Skeletal muscle cell (primary cell): ENCODE results near the gene FAM217A.

Experiments used
- DNase-seq: peaks from one replicate; pipeline ENCODE4 v3.0.0-alpha.2; 2010; ENCODE audit warnings: low read depth
- H3K4me3 ChIP-seq: 2 replicates; pipeline ENCODE4 v1.5.1; 2011; ENCODE audit warnings: low read depth, mild to moderate bottlenecking, control low read depth, low read length, moderate library complexity

Gene FAM217A

DNA sequence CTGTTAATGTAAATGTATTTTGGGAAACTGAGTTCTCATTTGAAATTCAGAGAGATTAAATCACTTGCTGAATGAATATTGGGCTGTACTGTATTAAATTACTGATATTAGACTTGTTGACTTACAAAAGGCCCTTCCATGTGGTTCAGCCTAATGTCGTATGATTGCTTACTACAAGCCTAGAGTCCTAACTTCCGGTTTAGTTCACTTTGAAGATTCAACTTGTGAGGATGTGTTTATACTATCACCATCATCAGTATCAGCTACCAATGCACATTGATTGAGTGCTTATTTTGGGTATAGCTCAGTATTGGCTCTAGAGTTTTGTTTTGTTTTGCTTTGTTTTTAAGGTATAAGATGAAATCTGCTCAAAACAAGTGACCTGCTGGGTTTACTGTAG lies 48.3 kb downstream of the FAM217A start:
- no peak overlapping the region for H3K4me3 ChIP-seq
- DNase-seq: no peak

DNA sequence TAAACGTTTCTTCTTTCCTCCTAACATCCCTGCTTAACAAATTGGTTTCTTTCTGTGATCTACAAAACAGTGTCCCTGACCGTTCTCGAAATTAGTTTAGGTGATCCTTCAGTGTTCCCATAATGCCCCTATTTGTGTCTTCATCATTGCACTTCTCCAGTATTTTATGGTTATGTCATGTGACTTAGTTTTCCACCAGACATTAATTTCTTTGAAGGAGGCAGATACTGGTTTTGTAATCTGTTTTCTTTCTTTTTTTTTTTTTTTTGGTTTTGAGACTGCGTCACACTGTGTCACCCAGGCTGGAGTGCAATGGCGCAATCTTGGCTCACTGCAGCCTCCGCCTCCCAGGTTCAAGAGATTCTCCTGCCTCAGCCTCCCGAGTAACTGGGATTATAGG lies 49.2 kb downstream of the FAM217A start:
- DNase-seq: no peak
- no peak overlapping the region for H3K4me3 ChIP-seq

DNA sequence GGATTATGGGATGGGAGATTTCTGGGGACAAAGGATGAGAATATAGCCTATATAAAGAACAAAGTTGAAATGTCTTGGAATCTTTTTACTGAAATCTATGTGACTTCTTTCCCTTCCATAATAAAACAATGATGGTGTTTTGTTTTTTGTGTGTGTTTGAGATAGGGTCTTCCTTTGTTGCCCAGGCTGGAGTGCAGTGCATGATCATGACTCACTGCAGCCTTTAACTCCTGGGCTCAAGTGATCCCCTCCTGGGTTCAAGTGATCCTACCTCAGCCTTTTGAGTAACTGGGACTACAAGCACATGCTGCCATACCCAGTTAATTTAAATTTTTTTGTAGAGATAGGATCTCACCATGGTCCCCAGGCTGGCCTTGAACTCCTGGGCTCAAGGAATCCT lies 50.9 kb downstream of the FAM217A start:
- DNase-seq: no peak
- H3K4me3 ChIP-seq: no peak overlapping the region

DNA sequence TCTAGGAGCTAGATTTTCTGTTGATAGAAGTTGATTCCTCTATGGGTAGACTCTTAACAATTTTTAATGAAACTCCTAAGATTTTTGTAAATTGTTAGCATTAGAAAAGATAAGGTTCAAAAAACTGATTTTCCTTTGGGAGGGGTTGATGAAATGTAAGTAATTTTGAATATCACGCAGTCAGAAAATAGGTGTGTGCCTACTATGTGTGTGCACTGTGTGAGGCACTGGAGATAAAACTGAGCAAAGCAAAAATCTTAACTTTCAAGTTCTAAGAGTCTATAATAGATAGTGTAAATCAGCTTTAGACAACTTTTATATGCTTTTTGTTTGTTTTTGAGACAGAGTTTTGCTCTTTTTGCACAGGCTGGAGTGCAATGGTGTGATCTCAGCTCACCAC lies 53.3 kb downstream of the FAM217A start:
- no peak overlapping the region for H3K4me3 ChIP-seq
- DNase-seq: no peak

DNA sequence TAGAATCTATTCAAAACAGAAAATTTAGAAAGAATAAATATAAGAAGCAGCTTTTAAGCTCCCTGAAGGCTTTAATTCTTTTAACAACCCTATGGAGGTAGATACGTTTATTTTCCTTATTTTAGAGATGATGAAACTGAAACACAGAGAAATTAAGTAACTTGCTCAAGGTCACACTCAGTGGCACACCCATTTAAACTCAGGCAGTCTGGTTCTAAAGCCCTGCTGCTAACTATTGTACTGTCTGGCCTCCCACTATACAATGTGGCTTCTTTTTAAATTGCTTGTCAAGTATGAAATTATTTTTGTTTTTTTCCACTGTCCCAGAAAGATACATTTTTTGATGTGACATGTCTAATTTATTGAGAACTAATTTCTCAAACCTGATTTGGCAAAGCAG lies 55.7 kb downstream of the FAM217A start:
- no peak for DNase-seq
- no peak overlapping the region for H3K4me3 ChIP-seq

DNA sequence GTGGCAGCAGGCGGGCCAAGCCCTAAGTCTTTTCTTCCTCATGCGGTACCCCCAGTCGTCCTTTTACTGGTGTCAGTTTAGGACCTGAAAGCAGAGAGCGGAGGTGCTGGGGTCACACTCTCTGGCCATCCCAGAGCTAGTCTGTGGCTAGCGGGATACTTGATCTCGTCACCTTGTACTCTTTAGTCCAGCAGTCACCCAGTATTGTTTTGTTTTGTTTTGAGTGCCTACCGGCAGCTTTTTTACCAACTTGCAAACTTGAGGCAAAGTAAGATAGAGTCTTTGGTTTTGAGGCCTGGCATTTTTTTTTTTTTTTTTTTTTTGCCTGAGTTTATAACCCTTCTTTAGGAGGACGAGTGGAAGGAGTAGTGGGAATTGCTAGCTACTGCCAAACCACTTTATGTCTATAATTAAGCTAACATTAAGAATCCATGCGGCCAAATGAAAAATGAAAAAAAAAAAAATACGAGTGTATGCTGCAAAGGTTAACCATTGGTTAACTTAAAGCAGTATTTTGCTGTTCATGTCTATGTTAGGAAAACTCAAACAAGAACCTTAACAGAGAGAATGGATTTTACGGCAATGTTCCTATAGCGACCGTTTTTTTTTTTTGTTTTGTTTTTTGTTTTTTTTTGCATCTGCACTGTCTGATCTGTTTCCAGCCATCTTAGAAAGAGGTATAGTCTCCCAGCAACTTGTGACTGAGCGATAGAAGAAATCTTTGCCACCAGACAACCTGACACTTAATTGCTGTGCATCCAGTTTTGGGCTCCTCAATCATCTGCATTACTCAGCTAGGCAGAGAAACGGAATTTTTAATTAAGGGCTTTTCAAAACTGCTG lies 56.9 kb downstream of the FAM217A start:
- H3K4me3 ChIP-seq: peak overlapping the region; percentile 75
- DNase-seq: no peak

DNA sequence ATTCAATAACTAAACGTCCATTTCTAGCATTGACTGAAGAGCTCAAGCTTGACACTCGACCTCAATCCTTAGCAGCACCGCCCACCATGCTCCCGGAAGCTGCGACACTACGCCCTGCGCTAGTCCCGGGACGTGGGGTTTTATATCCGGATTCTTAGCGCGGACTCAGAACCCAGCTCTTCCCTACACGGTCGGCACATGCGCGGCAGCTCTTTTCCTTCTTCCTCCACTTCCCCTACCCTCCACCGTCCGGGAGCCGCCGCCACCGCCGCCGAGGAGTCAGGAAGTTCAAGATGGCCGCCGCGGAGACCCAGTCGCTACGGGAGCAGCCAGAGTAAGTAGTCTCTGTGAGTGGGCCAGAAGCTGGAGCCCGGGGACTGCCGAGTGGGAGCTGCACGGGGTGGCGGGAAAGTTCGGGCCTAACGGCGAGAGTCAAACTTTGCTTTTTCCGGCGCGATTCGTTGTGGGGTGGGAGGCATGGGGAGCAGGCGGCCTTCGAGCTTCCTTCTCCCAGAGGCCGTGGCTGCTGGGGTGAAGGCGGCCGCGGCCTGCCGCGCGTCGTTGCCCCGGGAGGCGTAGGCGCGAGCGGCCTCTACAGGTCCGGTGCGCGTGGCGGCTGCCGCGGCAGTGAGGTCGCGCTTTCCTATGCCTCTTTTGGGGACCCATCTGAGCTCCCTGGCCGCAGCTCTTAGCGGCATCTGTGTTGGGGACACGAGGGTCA lies 57.6 kb downstream of the FAM217A start:
- peak; percentile 92 for DNase-seq
- H3K4me3 ChIP-seq: peak overlapping the region; percentile 75

DNA sequence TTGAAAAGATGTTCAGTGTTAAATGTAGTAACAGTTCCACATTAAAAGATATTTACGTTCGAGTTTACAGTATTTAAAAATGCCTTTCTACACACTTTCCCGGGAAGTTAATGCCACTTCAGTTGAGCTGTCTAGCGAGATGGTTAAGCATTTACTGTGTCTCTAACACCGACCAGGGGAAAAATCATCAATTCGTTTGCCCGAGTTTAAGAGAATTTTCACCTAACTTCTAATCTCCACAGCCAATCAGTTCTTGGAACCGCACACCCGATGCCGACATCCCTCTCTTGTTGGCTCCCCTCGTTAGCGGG lies 58.2 kb downstream of the FAM217A start:
- DNase-seq: no peak
- peak overlapping the region; percentile 75 for H3K4me3 ChIP-seq

DNA sequence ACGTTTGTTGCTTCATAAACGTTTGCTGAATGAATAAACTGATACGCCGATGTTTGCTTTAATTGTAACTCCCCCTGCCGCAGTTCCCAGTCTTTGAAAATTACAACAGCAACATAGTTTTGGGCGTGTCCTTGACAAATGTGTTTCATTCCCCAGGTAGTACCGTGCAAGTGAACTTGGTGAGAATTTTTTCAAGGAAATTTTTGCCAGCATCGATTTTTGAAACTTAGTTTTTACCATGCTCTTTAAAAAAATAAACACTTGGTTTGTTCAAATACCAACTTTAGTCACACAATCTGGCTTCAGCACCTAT lies 60.1 kb downstream of the FAM217A start:
- peak overlapping the region; percentile 77 for H3K4me3 ChIP-seq
- DNase-seq: no peak
